ENCODE results near the gene PTPN1.
"Not testable (repeated sequence)": the region's sequence is repeated elsewhere in the genome, so short reads cannot be mapped to it uniquely, and the experiment has no call there.

PTPN1 gene

GRCh38 chr20:50482396-50482981 lies 27.7 kb upstream of the PTPN1 start:
- no peak for DNase-seq

GRCh38 chr20:50484271-50484976 lies 25.8 kb upstream of the PTPN1 start:
- no peak for DNase-seq

GRCh38 chr20:50487397-50487796 lies 22.8 kb upstream of the PTPN1 start:
- no peak for DNase-seq

- no peak for DNase-seq
These were observed 21.9 kb upstream of the PTPN1 start for GRCh38 chr20:50488236-50488806.

- DNase-seq = no peak
These were observed 19.0 kb upstream of the PTPN1 start for GRCh38 chr20:50491168-50491567.

GRCh38 chr20:50491926-50492634 lies 18.1 kb upstream of the PTPN1 start:
- DNase-seq = no peak

- DNase-seq = no peak
These were observed 16.3 kb upstream of the PTPN1 start for GRCh38 chr20:50493881-50494253.

GRCh38 chr20:50494428-50494827 lies 15.8 kb upstream of the PTPN1 start:
- no peak for DNase-seq

- no peak for DNase-seq
These were observed 13.3 kb upstream of the PTPN1 start for GRCh38 chr20:50496773-50497385.

- DNase-seq = no peak
These were observed 12.0 kb upstream of the PTPN1 start for GRCh38 chr20:50498071-50498776.

- DNase-seq = no peak
These were observed 10.2 kb upstream of the PTPN1 start for GRCh38 chr20:50499938-50500337.

- no peak for DNase-seq
These were observed 8.0 kb upstream of the PTPN1 start for GRCh38 chr20:50501972-50502745.

GRCh38 chr20:50504231-50504823 lies 5.9 kb upstream of the PTPN1 start:
- no peak for DNase-seq

GRCh38 chr20:50506270-50506579 lies 4.0 kb upstream of the PTPN1 start:
- DNase-seq = no peak

GRCh38 chr20:50507745-50508144 lies 2.4 kb upstream of the PTPN1 start:
- not testable (repeated sequence) for DNase-seq

GRCh38 chr20:50508171-50508755 lies 1.9 kb upstream of the PTPN1 start:
- DNase-seq = no peak

- DNase-seq = no peak
These were observed 741 bp downstream of the PTPN1 start for GRCh38 chr20:50510706-50511542.

- no peak for DNase-seq
These were observed 2.1 kb downstream of the PTPN1 start for GRCh38 chr20:50512323-50512722.

- no peak for DNase-seq
These were observed 3.2 kb downstream of the PTPN1 start for GRCh38 chr20:50513169-50514034.

GRCh38 chr20:50514035-50514337 lies 3.8 kb downstream of the PTPN1 start:
- no peak for DNase-seq

All from NCI-H774 (cell line).